Upper lobe of left lung (tissue), 6 donors: ENCODE results near the gene AFAP1L2. TPM values are rescaled to one million over a fixed set of nuclear protein-coding genes. Genes with fewer than 3 reads are reported as not detected.

Experiments used
- ATAC-seq, 2 donors: fragments of 200-7000 bp; cut with Tn5 transposase; one replicate each; pipeline ENCODE4 v1.9.1; 2022; ENCODE audit warnings: mild to moderate bottlenecking in 2 of 2, moderate library complexity in 2 of 2; ENCODE audit not compliant: low FRiP score in 2 of 2
- DNase-seq, 2 donors: peaks; one replicate each; pipeline ENCODE4 v3.0.0-alpha.2; 2019 to 2020
- H3K27ac ChIP-seq, 4 donors: fragments of 200-600 bp; sonication (generic); one replicate each; pipeline ENCODE4 v1.5.1; 2016 to 2019
- H3K27me3 ChIP-seq, 4 donors: fragments of 200-600 bp; sonication (generic); one replicate each; pipeline ENCODE4 v1.5.1; 2017 to 2019
- H3K36me3 ChIP-seq, 4 donors: fragments of 200-600 bp; sonication (generic); one replicate each; pipeline ENCODE4 v1.5.1; 2016 to 2019
- H3K4me1 ChIP-seq, 4 donors: fragments of 200-600 bp; sonication (generic); one replicate each; pipeline ENCODE4 v1.5.1; 2018 to 2019
- H3K4me3 ChIP-seq, 4 donors: fragments of 200-600 bp; sonication (generic); one replicate each; pipeline ENCODE4 v1.5.1; 2017 to 2019; ENCODE audit warnings: mild to moderate bottlenecking in 2 of 4, moderate library complexity in 1 of 4
- H3K9me3 ChIP-seq, 4 donors: fragments of 200-600 bp; sonication (generic); one replicate each; pipeline ENCODE4 v1.5.1; 2018 to 2019
- EP300 ChIP-seq, 4 donors: sonication (generic); formaldehyde crosslinking; IDR thresholded peaks; one replicate each; pipeline ENCODE4 v1.5.1; 2017; ENCODE audit warnings: antibody characterized with exemption in 4 of 4, control low read depth in 2 of 4
- POLR2A ChIP-seq, 4 donors: fragments of 450-650 bp; IDR thresholded peaks; one replicate each; pipeline ENCODE4 v1.5.1; 2016 to 2017; ENCODE audit warnings: antibody characterized with exemption in 4 of 4, mild to moderate bottlenecking in 2 of 4
- POLR2AphosphoS5 ChIP-seq, 2 donors: sonication (generic); formaldehyde crosslinking; IDR thresholded peaks; one replicate each; pipeline ENCODE4 v1.5.1; 2017; ENCODE audit warnings: antibody characterized with exemption in 2 of 2
- WGBS, 2 donors: methylation state at CpG; one replicate each; pipeline ENCODE4 v1.1.5; 2017 to 2018; 5-methylcytosine and 5-hydroxymethylcytosine counted together
- total RNA-seq, 6 donors: library from RNA; depleted of rRNA in 4 of 6; stranded (reverse); fragments of >200 nt in 4 of 6; gene quantifications; one replicate each; pipeline versions ENCODE4 v1.1.0 to v1.2.1, GENCODE V29; 2016 to 2021
- TF ChIP-seq, protein P1 (sequence below), 6 experiments: fragments of 450-650 bp in 4 of 6; fragments of 200-600 bp in 2 of 6; sonication (generic) in 2 of 6; IDR thresholded peaks; one replicate each; pipeline ENCODE4 v1.5.1; 2016 to 2019; ENCODE audit warnings: antibody characterized with exemption in 6 of 6
- donor health status: DM: no; HTN: no; CAD: no; lungs with moderate emphysema.
- donor health status: DM: no; HTN: yes; CAD: no; lungs with severe emphysema.

AFAP1L2 gene
- total RNA-seq, 6 donors from 2014 or later = 2.3 to 9.6 (median 3.4) TPM

DNA sequence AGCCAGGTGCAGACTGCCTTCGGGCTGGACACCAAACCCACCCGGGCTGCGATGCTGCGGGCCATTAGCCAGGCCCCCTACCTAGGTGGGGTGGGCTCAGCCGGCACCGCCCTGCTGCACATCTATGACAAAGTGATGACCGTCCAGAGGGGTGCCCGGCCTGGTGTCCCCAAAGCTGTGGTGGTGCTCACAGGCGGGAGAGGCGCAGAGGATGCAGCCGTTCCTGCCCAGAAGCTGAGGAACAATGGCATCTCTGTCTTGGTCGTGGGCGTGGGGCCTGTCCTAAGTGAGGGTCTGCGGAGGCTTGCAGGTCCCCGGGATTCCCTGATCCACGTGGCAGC, 115.2 kb downstream of the AFAP1L2 start:
- Histone ChIP-seq H3K27ac (no peak overlapping the region), H3K27me3 (no peaks in the 10 kb centered on the region), H3K9me3 (no peaks in the 10 kb centered on the region), H3K4me1 (peaks cover 0 to 4% (median 0%) of the 10 kb centered on the region in 4 donors), H3K36me3 (no peaks in the 10 kb centered on the region), H3K4me3 (no peak overlapping the region)
- no peak for ATAC-seq
- TF ChIP-seq POLR2AphosphoS5 (IDR thresholded peaks at IDR 0.05) (no peak), POLR2A (IDR thresholded peaks at IDR 0.05) (no peak), EP300 (IDR thresholded peaks at IDR 0.05) (no peak)
- TF ChIP-seq, protein P1, sequence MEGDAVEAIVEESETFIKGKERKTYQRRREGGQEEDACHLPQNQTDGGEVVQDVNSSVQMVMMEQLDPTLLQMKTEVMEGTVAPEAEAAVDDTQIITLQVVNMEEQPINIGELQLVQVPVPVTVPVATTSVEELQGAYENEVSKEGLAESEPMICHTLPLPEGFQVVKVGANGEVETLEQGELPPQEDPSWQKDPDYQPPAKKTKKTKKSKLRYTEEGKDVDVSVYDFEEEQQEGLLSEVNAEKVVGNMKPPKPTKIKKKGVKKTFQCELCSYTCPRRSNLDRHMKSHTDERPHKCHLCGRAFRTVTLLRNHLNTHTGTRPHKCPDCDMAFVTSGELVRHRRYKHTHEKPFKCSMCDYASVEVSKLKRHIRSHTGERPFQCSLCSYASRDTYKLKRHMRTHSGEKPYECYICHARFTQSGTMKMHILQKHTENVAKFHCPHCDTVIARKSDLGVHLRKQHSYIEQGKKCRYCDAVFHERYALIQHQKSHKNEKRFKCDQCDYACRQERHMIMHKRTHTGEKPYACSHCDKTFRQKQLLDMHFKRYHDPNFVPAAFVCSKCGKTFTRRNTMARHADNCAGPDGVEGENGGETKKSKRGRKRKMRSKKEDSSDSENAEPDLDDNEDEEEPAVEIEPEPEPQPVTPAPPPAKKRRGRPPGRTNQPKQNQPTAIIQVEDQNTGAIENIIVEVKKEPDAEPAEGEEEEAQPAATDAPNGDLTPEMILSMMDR (IDR thresholded peaks at IDR 0.05) = no peak
- peak in 1 of 2 donors; percentile 56 for DNase-seq
- 92 to 97% methylated on average over 12 to 15 of the region's 16 CpGs for WGBS, 2 donors

DNA sequence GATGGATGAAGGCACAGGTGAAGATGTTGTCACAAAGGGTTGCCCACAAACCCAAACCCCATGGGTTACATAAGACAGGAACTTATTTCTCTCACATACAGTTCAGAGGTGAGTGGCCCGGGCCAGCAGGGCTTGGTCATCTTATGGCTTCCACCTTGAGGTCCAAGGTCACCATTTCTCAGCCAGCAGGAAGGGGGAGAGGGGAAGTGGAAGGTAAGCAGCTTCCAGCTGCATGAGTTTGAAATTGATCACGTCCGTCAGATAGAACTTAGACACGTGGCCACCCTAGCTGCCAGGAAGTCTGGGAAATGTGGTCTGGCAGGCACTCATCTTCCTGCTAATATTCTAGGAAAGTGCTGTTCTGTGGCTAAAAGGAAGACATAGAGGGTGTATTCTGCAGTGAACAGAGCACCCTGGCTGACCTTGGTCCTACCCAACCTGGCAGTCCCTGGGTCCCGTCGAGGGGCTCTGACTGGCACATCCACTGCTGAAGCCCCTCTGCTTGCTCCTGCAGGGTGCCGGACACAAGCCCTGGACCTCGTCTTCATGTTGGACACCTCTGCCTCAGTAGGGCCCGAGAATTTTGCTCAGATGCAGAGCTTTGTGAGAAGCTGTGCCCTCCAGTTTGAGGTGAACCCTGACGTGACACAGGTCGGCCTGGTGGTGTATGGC, 115.7 kb downstream of the AFAP1L2 start:
- Histone ChIP-seq H3K4me3 (no peak overlapping the region), H3K9me3 (no peaks in the 10 kb centered on the region), H3K27ac (no peak overlapping the region), H3K36me3 (no peaks in the 10 kb centered on the region), H3K4me1 (peaks cover 0 to 4% (median 0%) of the 10 kb centered on the region in 4 donors), H3K27me3 (no peaks in the 10 kb centered on the region)
- 63 to 66% methylated on average over 6 to 11 of the region's 11 CpGs for WGBS, 2 donors
- DNase-seq (no peak), ATAC-seq (no peak)
- TF ChIP-seq, protein P1 (IDR thresholded peaks at IDR 0.05) = no peak
- TF ChIP-seq POLR2A (IDR thresholded peaks at IDR 0.05) = no peak
- no peak for TF ChIP-seq POLR2AphosphoS5 (IDR thresholded peaks at IDR 0.05)

DNA sequence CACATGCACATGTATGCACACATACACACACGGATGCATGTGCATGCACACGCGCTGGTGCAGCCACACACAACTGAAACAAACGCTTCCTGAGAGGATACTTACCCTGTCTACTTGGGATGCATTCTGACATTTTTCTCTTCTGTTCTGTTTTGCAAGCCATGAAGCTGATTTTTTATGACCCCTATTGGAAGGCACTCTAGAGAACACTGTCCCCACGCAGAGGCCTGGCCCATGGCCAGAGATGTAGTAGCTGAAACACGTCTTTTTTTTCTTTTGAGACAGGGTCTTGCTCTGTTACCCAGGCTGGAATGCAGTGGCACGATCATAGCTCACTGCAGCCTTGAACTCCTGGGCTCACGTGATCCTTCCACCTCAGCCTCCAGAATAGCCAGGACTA, 117.4 kb downstream of the AFAP1L2 start:
- Histone ChIP-seq H3K36me3 (no peaks in the 10 kb centered on the region), H3K4me1 (peaks cover 0 to 9% (median 0%) of the 10 kb centered on the region in 4 donors), H3K27ac (no peak overlapping the region), H3K9me3 (no peaks in the 10 kb centered on the region), H3K4me3 (no peak overlapping the region), H3K27me3 (no peaks in the 10 kb centered on the region)
- TF ChIP-seq EP300 (IDR thresholded peaks at IDR 0.05) (no peak), POLR2AphosphoS5 (IDR thresholded peaks at IDR 0.05) (no peak), POLR2A (IDR thresholded peaks at IDR 0.05) (no peak)
- TF ChIP-seq, protein P1 (IDR thresholded peaks at IDR 0.05) = no peak
- ATAC-seq (no peak), DNase-seq (no peak)
- 69 to 73% methylated on average over 6 to 8 of the region's 8 CpGs for WGBS, 2 donors

DNA sequence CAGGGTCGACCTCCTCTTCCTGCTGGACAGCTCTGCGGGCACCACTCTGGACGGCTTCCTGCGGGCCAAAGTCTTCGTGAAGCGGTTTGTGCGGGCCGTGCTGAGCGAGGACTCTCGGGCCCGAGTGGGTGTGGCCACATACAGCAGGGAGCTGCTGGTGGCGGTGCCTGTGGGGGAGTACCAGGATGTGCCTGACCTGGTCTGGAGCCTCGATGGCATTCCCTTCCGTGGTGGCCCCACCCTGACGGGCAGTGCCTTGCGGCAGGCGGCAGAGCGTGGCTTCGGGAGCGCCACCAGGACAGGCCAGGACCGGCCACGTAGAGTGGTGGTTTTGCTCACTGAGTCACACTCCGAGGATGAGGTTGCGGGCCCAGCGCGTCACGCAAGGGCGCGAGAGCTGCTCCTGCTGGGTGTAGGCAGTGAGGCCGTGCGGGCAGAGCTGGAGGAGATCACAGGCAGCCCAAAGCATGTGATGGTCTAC, 118.3 kb downstream of the AFAP1L2 start:
- DNase-seq (peak in 1 of 2 donors; percentile 81), ATAC-seq (no peak)
- WGBS, 2 donors = 93 to 97% methylated on average over 7 to 19 of the region's 31 CpGs
- no peaks in the 10 kb centered on the region for H3K9me3 ChIP-seq
- no peak overlapping the region for H3K27ac ChIP-seq
- no peak overlapping the region for H3K4me3 ChIP-seq
- H3K27me3 ChIP-seq = no peaks in the 10 kb centered on the region
- peaks cover 0 to 16% (median 0%) of the 10 kb centered on the region in 4 donors for H3K4me1 ChIP-seq
- H3K36me3 ChIP-seq = no peaks in the 10 kb centered on the region
- TF ChIP-seq, protein P1 (IDR thresholded peaks at IDR 0.05) = no peak
- no peak for TF ChIP-seq POLR2A (IDR thresholded peaks at IDR 0.05)
- TF ChIP-seq POLR2AphosphoS5 (IDR thresholded peaks at IDR 0.05) = no peak
- no peak for TF ChIP-seq EP300 (IDR thresholded peaks at IDR 0.05)
